ENCODE data around the gene SIRT3.
A peak's percentile ranks its signal among the peaks of the same experiment; 100 is the strongest.

SIRT3 gene

DNA sequence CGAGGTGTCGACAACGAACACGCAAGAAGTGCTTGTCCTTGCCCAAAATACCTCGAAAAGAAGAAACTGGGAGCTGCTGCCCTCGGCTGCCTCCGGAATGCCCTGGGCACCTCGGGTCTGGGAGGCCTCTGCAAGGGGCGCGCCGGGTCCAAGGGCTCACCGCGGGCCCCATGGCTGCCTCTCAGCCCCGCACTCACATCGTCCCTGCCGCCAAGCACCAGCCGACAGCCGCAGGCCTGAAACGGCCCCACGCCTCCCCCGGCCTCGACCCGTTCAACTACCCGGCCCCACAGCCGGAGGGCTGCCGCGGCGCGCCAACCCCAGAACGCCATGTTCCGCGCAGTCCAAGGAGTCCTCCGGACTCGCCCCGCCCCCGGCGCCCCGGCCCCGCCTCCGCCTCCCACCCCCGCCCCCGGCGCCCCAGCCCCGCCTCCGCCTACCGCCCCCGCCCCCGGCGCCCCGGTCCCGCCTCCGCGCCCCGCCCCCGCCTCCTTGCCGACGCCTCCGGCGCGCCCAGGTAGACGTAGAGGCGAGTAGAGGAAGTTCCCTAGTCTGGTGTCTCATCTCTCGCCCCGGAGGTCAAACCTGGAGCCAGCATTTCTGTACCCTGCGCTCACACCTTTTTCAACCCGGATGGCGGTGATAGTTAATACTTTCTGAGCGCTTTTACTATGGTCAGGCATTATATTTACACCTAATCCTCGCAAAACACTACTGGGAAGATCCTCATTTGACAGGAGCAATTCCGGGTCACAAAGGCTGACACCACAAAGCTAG, at the start of gene SIRT3:
SIRT3 (minus strand) TSS at position 346 of the 777 bp plus-strand sequence; CDS start at position 332, 14 bp downstream.
- peak; percentile 93 for DNase-seq

DNA sequence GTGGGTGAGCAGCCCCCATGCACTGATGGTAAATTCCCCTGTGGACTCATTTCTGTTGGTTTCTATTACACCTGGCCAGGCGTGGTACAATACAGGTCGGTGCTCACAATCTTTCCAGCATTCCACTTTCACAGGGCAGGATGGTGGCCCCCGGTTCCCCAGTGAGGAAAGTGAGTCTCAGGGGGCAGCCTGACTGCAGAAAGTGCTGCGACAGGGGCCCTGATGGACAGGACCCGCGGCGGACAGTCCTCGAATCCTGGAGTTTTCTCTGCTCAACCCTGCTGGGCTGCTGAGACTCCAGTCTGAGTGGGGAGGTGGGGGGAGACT, 49.7 kb upstream of the SIRT3 start:
- DNase-seq, result no peak

DNA sequence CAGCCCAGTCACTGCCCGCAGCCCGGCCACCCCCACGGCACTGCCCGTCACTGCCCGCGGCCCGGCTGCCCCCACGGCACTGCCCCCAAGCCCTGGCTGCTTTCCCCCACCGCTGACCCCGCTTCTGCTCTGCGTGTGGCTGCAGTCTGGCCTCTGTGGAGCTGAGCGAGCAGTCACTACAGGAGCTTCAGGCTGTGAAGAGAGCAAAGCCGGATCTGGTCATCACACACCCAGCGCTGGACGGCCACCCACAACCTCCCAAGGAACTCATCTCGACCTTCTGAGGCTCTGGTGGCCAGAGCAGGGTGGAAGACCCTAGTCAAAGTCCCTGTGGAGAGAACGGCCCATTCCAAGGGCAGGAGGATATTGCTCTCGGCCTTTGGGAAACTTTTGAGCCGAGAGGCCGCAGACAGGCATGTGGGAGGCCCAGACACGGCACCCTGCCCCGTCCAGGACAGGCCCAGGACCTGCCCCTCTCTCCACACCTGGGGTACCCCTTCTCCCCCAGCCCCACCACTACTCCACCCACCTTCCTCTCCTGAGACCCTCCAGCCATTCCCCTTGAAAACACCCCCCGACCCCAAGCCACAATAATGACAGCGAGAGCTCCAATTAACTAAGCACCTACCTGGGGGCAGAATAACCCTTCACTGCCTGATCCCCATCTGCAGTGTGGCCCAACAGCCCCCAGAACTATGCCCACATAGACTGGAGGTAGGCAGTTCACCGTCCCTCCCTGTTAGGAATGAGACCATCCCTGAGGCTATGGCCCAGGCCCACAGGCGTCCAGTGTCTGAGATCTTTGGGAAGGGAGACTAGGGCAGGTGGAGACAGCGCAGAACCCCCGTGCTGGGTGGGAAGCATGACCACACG, 49.1 kb upstream of the SIRT3 start:
- no peak for DNase-seq

DNA sequence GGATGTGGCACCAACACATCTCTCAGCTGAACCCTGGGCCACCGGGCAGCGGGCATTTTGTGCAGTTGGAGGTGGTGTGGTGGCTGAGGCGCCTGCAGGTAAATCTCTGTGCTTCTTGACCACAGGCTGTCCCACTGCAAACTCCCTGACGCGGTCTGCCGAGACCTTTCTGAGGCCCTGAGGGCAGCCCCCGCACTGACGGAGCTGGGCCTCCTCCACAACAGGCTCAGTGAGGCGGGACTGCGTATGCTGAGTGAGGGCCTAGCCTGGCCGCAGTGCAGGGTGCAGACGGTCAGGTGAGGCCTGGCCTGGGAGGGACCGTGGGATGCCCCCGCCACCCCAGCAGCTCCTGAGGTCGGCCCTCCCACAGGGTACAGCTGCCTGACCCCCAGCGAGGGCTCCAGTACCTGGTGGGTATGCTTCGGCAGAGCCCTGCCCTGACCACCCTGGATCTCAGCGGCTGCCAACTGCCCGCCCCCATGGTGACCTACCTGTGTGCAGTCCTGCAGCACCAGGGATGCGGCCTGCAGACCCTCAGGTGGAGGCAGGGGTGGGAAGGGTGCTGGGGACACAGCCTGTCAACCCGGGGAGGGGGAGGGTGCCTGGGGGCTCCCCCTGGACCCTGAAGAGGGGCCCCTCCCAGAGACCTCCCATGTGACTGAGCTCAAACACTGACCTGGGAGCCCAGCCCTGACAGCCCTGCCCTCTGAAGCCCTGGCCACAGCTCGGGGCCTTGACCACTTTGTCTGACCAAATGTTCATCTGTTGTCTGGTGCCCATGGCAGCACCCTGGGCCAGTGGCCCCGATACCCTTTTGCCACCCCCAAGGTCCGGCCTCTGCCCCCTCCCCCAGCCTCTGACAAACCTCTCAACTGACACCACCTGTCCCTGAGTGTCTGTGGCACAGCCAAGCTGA, 48.2 kb upstream of the SIRT3 start:
- no peak for DNase-seq

DNA sequence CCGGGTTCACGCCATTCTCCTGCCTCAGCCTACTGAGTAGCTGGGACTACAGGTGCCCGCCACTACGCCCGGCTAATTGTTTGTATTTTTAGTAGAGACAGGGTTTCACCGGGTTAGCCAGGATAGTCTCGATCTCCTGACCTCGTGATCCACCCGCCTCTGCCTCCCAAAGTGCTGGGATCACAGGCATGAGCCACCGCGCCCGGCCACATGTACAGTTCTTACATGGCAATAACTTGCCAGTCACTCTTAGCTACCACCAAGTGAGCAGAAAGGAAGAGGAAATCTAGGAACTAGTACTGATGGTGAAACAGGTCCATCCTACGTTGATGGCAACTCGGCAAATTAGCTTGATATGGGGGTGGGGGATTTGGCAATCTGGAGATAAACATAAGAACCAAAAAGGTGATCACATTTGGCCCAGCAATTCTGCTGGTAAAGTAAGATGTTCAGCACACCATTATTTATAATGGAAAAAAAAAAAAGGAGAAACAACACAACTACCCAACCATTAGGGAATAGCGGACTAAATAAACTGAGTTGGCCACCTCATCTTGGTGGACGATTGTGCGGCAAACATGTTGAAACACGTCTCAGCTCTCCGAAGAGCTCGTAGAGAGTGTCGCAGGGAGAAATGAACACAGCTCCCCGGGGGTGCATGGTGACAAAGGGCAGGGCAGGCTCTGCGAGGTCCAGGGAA, 47.4 kb upstream of the SIRT3 start:
- no peak for DNase-seq

DNA sequence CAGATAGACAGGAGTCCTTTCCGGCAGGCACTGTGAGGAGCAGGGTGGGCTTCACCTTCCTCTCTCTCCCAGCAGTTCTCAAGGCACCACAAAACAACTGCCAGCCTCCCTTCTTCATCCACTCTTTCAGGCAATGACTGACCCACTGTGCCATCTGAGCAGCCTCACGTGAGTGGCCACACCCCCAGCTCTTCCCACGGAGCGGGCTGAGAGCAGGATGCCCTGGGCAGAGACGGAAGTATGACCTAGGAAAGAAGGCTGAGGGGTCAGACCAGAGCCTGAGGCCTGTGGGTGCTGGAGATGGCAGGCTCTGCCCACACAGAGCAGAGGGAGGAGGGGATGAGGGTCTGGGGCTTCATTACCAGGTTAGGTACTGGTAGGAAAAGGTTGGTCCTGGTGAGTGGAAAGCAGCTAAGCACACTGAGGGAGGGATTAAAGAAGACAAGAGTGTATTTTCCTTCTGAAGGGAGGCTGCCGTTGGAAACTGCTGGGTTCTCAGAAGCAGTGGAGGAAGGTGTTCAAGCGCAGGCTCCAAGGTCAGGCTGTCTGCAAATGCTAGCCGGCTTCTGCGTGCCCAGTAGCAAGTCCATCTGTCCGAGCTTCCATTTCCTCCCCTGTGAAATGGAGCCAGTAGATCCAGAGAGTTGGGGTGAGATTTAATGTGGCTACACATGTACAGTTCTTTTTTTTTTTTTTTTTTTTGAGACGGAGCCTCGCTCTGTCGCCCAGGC, 46.7 kb upstream of the SIRT3 start:
- DNase-seq, result no peak

DNA sequence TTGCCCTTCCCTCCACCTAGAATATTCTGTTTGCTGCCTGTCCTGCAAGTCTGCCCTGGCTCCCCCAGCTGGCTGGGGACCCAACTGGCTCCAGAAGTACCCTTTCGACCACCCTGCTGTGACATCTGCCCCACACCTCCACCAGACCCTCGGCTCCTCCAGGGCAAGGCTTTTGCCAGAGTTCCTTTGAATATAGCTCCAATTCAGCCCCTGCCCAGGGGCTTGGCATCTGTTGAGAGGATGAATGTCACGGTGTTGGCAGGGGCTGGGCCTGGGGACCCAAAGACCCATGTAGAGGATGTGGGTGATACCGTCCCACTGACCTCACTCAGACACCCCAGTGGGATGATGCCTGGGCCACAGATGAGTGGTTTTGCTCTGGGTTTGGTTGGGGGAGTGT, 46.0 kb upstream of the SIRT3 start:
- DNase-seq, result no peak

DNA sequence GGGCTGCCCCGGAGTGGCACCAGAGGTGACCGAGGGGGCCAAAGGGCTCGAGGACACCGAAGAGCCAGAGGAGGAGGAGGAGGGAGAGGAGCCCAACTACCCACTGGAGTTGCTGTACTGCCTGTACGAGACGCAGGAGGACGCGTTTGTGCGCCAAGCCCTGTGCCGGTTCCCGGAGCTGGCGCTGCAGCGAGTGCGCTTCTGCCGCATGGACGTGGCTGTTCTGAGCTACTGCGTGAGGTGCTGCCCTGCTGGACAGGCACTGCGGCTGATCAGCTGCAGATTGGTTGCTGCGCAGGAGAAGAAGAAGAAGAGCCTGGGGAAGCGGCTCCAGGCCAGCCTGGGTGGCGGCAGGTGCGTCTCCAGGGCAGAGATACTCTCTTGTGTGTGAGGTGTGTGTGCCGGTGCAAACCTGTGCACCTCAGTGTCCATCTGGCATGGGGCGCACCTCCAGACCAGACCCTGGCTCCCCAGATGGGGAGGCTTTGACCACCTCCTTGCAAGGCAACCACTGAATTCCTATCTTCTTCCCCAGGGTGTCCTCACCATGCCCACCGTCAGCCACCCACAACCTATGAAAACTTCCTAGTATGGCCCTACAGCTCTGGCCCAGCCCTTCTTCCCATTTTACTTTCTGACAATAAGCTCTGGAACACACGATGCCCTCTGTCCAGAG, 45.5 kb upstream of the SIRT3 start:
- no peak for DNase-seq

DNA sequence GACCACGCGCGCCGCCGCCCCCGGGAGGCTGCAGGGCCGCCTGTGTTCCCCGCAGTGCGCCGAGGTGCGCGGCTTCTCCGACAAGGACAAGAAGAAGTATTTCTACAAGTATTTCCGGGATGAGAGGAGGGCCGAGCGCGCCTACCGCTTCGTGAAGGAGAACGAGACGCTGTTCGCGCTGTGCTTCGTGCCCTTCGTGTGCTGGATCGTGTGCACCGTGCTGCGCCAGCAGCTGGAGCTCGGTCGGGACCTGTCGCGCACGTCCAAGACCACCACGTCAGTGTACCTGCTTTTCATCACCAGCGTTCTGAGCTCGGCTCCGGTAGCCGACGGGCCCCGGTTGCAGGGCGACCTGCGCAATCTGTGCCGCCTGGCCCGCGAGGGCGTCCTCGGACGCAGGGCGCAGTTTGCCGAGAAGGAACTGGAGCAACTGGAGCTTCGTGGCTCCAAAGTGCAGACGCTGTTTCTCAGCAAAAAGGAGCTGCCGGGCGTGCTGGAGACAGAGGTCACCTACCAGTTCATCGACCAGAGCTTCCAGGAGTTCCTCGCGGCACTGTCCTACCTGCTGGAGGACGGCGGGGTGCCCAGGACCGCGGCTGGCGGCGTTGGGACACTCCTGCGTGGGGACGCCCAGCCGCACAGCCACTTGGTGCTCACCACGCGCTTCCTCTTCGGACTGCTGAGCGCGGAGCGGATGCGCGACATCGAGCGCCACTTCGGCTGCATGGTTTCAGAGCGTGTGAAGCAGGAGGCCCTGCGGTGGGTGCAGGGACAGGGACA, 44.8 kb upstream of the SIRT3 start:
- no peak for DNase-seq

DNA sequence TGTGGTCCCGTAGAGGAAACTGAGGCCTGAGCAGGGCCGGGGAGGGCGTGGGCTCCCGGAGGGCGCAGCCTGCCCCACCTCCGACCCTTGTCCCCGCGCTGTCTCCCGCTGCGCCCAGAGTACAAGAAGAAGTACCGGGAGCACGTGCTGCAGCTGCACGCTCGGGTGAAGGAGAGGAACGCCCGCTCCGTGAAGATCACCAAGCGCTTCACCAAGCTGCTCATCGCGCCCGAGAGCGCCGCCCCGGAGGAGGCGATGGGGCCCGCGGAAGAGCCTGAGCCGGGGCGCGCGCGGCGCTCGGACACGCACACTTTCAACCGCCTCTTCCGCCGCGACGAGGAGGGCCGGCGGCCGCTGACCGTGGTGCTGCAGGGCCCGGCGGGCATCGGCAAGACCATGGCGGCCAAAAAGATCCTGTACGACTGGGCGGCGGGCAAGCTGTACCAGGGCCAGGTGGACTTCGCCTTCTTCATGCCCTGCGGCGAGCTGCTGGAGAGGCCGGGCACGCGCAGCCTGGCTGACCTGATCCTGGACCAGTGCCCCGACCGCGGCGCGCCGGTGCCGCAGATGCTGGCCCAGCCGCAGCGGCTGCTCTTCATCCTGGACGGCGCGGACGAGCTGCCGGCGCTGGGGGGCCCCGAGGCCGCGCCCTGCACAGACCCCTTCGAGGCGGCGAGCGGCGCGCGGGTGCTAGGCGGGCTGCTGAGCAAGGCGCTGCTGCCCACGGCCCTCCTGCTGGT, 44.0 kb upstream of the SIRT3 start:
- no peak for DNase-seq

DNA sequence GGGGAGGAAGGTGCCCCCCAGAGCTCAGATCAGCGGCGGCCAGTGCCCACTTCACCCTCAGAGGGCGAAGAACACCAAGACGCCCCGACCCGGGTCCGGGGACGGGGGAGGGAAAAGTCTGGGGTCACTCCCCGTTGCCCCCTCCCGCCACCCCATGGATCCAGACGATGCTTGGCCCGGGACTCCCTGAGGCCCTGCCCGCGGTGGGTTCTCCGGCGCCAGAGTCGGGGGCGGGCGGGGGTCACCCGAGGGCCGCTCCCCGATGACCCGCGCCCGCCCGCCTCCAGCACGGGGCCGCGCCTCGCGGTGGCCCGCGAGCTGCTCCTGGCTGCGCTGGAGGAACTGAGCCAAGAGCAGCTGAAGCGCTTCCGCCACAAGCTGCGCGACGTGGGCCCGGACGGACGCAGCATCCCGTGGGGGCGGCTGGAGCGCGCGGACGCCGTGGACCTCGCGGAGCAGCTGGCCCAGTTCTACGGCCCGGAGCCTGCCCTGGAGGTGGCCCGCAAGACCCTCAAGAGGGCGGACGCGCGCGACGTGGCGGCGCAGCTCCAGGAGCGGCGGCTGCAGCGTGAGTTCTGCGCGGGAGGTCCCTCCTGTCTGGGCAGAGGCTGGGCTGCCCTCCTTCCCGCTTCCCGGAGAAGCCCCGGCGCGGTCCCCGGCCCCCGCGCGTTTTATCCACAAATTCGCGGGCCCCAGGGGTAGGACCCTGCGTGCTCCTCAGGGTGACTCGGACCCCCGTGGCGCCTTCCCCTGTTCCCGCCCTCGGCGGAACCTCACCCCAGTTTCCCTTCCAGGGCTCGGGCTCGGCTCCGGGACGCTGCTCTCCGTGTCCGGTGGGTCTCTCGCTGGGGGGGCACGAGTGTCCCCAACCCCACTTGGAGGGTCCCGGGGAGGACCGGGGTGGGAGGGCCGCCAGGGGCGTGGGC, 43.2 kb upstream of the SIRT3 start:
- DNase-seq, result no peak

DNA sequence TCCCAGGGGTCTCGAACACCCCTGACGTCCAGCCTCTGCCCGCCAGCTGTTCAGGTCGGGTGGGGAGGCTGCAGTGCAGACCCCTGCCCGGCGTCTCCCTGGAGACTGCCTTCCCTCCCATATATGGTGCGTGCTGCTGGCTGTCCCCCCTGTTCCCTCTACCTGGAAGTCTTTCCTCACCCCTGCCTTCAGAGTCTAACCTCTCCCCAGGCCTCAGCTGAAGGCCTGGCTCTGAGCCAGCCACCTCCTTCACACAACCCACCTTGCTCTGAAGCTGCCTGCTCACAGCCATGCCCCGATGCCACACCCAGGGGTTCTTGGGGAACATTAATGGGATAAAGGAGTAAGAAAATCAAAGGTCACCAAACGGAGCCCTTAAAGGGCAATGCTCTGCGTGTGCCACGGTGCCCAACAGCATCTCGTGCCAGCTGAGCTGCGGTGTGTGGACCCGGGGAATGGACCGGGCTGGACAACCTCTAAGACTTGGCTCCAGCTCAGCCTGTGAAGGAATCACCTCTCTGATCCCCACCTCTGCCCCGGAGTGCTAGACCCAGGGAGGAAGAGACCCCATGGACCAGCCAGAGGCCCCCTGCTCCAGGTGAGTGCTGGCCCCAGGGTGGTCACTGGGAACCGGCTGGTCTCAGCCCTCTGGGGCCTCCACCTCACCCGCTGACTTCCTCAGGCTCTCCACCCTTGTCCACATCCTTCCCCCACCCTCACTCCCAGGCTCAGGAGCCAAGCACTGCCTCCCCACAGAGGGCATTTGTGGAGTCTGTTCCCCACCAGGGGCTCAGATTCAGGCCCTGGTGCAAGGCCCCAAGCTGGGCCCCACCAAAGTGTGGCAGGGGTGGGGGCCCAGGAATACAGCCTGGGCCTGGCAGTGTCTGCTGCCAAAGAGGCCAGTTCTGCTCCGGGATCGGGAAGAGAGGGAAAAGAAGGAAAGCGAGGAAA, 42.1 kb upstream of the SIRT3 start, which contains the start of gene NLRP6:
NLRP6 (plus strand) TSS at position 407 of the 951 bp plus-strand sequence; CDS start at position 570, 163 bp downstream.
- DNase-seq, result no peak

DNA sequence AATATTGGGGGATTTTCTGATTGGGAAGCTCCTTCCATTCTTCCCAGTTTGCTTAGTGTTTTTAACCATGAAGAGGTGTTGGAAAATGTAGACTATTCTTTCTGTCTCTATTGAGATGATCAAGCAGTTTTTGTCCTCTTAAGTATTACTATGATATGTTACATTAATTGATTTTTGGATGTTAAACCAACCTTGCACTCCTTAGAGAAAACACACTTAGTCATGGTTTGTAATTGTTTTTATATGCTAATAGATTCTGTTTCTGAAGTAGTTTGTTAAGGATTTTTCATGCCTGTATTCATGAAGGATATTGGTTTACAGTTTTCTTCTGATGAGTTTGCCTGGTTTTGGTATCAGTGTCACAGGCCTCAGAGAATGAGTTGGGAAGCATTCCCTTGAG, 40.1 kb upstream of the SIRT3 start:
- DNase-seq, result no peak

DNA sequence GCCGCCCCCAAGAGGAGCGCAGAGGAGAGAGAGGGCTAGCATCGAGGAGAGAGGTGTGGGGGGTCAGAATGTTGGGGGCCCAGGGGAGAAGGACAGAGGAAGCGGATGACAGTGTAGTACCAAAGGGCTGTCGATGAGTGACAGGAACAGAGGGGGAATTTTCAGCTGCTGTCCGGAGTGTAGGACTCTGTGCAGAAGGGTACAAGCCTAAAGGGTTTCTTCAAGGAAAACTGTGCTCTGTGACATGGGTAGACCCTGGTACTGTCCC, 36.7 kb upstream of the SIRT3 start:
- no peak for DNase-seq

DNA sequence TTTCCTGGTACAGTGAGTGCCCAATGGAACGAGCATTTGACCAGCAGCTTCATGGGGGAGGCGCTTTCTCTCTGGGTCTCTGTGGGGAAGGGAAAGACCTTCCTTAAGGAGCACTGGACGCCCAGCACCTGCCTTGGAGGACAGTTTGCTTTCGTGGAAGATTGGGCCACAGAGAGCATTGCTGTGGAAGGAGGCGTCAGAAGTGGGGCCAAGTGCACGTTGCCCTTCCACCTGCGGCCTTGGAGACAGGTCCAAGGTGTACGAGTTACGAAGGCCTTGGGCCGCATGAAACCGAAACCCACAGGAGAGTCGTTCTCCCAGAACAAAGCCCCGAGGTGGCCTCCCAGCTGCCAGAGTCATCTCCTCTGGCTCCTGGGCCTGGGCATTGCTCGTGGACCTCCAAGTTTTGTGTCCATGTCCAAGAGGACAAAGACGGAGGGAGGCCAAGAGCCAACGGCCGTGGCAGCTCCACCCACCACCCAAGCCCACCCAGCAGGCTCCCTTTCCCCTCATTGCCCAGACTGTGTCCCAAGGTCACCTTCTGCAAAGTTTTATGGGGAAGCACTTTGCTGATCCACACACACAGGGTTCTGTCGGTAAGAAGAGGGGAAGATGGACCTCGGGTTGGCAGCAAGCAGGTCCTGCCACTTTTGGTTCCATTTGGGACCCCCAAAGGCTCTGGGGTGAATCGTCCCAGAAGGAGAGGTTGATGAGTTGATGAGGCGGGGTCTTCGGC, 36.2 kb upstream of the SIRT3 start:
- no peak for DNase-seq

DNA sequence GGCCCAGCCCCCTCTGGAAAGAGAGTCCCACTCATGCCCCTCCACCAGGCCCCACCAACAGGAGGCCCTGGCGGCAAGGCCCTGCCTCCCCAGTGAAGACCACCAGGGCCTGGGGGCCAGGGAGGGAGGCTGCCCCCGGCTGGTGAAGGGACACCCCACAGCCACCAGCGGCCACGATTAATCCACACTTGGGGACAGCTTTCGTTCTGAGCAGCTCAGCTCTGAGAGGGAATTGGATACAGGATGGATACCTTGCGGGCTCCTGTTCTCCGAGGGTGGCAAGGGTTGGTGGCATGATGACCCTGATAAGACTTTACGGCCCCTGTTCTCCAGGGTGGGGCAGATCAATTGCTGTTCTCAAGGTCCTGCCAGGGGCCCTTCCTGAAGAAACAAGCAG, 35.2 kb upstream of the SIRT3 start:
- DNase-seq, result no peak
